Hippocampal formation (tissue), 2 donors: Measurements from ENCODE around the gene UTP3.
A peak's percentile ranks its signal among the peaks of the same experiment; 100 is the strongest.
"Not testable (repeated sequence)": the region's sequence is repeated elsewhere in the genome, so short reads cannot be mapped to it uniquely, and the experiment has no call there.

Source experiments
- DNase-seq, 2 donors: peaks; one replicate each; lab custom pipeline; 2025; lab: John Stamatoyannopoulos, UW

UTP3 gene

DNA sequence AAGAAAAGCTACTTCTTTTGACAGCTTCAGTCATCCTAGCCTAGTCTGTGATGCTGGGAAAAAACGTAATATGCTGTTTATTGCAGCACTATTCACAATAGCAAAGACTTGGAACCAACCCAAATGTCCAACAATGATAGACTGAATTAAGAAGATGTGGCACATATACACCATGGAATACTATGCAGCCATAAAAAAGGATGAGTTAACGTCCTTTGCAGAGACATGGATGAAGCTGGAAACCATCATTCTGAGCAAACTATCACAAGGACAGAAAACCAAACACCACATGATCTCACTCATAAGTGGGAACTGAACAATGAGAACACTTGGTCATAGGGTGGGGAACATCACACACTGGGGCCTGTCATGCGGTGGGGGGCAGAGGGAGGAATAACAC is 6.2 kb upstream of the UTP3 start:
- not testable (repeated sequence) for DNase-seq

DNA sequence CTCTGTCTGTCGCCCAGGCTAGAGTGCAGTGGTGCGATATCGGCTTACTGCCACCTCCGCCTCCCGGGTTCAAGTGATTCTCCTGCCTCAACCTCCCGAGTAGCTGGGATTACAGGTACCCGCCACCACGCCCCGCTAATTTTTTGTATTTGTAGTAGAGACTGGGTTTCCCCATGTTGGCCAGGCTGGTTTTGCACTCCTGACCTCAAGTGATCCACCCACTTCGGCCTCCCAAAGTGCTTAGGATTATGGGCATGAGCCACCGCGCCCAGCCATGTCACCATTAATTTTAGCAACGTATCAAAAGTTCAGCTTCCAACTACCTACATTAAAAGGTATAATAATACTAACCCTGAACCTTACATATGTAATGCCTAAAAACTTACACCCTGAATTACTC is 940 bp upstream of the UTP3 start:
- no peak for DNase-seq

DNA sequence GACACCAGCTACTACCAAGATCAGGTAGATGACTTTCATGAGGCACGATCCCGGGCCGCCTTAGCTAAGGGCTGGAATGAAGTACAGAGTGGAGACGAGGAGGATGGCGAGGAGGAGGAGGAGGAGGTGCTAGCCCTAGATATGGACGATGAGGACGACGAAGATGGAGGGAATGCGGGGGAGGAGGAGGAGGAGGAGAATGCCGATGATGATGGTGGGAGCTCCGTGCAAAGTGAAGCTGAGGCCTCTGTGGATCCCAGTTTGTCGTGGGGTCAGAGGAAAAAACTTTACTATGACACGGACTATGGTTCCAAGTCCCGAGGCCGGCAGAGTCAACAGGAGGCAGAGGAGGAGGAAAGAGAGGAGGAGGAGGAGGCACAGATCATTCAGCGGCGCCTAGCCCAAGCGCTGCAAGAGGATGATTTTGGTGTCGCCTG is 481 bp downstream of the UTP3 start:
- no peak for DNase-seq

DNA sequence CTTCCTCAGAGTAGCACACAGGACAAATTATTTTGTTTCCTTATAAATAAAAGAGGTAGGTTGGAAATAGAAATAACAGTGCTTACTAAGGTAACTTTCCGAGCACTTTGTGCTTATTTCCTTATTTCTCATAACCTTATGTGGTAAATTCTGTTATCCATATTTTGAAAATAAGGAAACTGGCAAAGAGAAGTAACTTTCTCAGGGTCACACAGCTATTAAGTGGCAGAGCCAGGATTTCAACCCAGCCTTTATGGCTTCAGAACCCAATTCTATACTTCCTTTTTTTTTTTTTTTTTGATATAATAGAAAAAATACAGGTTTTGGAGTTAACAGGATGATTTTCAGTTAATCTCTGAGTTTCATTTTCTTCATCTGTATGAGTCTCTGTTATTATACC is 3.3 kb downstream of the UTP3 start:
- no peak for DNase-seq

DNA sequence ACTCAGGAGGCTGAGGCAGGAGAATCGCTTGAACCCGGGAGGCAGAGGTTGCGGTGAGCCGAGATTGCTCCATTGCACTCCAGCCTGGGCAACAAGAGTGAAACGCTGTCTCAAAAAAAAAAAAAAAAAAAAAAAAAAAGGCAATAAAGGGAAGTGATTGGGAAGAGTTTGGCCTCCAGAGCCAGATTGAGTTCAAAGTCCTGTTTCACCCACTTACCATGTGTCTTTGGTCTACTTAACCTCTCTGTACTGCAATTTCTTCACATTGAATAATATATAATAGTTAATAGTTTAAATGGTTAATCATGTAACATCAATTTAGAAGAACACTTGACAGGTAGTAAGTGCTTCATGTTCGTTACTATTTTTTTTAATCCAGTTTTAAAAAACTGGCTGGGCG is 6.3 kb downstream of the UTP3 start:
- DNase-seq: not testable (repeated sequence)

DNA sequence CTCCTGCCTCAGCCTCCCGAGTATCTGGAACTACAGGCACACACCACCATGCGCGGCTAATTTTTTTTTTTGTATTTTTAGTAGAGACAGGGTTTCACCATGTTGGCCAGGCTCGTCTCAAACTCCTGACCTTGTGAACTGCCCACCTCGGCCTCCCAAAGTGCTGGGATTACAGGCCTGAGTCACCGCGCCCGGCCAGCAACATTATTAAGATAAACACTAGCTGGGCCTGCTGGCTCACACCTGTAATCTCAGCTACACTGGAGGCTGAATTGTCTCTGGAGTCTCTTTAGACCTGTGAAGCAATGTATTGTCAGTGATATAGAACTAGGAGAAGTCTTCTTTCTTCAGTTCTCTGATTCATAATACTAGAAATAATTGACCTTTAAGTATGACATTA is 10.1 kb downstream of the UTP3 start:
- not testable (repeated sequence) for DNase-seq

DNA sequence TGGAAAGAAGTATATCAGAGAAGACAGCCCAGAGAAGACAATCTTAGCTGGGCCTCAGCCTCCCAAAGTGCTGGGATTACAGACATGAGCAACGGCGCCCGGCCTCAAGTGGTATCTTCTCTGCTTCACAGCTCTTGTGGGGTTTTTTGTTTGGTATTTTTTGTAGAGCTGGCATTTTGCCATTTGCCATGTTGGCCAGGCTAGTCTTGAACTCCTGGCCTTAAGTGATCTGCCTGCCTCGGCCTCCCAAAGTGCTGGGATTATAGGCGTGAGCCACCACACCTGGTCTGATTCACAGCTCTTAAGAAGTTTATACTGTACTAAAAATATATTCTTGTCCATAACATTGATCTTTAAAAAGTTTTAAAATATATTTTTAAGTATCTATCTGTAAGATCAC is 12.4 kb downstream of the UTP3 start:
- no peak for DNase-seq

DNA sequence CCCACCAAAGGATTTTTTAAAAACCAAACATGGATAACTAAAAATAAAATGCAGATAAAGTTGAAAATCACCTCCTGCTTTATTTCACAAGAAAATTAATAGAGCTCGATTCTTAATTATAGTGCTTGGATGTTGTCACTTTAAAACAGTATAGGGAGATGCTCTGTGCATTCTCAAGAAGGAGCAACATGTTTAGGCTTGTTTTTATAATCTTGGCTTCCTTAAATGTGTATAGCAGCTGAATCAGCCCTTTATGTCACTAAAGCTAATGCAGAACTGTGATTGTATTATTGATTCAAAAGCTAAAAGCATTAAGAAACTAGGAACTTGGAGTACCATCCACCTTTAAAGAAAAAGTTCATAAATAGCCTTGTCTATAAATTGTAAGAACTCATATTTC is 12.9 kb downstream of the UTP3 start:
- no peak for DNase-seq

DNA sequence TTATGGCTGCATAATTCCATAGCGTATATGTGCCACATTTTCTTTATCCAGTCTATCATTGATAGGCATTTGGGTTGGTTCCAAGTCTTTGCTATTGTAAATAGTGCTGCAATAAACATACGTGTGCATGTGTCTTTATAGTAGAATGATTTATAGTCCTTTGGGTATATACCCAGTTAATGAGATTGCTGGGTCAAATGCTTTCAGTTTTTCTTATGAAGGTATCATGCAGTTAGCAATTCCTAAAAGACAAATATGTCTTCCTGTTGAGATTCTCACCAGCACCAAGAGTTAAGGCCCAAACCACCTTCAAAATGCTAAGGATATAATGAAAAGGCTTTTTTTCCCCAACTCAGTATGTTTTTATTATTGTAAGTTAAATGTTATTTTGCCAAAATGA is 14.3 kb downstream of the UTP3 start:
- DNase-seq: not testable (repeated sequence)

DNA sequence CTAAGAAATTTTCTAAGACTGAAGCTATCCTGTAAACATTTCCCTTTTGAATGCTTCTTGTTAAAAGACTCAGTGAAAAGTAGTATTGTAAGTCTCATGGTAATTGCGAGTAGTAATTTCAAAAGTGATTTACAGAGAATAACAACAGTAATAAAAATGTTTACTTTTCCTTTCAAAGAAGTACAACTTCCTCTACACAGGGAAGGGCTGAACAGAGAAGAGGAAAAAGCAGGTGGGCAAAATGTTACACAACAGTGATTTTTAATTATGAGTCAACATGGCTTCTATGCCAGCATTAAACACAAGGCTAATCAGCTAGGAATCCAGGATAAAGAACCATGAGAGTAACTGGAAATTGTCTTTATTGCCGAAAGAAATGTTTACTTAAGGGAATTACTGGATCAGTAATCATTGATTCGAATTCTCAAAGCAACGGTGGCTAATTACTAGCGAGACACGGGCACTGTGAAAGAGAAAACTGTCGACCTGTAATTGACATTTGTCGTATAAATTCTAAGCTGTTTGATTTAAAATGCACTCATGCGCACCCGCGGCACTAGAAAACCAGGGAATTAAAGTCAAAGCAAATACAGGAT is 15.4 kb downstream of the UTP3 start:
- DNase-seq: peak; percentile 17 to 54

DNA sequence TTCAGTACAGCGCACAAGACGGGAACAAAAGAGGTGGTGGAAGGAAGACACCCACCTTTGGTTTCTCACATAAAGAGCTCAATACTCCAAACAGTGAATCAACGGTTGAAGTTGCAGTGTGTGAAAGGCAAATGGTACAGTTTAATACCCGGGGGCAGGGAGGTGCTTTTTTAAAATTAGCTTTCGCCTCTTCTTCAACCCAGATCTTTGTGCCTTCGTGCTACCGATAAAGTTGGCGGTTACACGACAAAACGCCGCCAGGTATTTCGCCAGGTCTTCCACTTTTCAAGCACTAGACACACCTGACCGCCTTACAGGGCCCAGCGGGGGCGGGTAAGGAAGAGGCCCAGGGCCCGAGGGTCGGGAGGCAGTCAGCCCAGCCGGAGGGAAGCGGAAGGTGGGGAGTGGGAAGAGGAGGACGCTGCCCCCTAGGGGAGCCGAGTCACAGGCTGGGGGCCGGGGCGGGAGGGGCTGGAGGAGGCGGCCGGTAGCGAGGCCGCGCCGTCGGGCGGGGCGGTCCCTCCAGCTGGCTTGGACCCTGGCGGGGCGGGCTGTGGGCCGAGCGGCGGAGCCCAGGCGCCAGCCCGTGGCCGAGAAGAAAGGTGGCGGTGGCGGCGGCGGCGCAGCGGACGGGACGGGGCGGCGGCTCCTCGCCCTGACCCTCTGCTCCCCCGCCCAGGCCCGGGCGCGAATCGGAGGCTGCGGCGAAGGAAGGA is 16.0 kb downstream of the UTP3 start:
- DNase-seq: peak; percentile 52 to 72

DNA sequence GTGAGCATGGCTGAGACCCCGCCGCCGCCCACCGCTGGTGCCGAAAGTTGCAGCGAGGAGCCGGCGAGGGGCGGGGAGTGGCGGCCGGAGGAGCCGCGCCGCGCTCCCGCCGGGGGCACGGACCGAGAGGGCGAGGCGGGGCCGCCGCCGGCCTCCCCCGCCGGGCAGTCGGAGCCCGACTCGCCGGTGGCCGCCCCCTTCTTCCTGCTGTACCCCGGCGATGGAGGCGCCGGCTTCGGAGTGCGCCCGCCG is 16.5 kb downstream of the UTP3 start:
- no peak for DNase-seq

DNA sequence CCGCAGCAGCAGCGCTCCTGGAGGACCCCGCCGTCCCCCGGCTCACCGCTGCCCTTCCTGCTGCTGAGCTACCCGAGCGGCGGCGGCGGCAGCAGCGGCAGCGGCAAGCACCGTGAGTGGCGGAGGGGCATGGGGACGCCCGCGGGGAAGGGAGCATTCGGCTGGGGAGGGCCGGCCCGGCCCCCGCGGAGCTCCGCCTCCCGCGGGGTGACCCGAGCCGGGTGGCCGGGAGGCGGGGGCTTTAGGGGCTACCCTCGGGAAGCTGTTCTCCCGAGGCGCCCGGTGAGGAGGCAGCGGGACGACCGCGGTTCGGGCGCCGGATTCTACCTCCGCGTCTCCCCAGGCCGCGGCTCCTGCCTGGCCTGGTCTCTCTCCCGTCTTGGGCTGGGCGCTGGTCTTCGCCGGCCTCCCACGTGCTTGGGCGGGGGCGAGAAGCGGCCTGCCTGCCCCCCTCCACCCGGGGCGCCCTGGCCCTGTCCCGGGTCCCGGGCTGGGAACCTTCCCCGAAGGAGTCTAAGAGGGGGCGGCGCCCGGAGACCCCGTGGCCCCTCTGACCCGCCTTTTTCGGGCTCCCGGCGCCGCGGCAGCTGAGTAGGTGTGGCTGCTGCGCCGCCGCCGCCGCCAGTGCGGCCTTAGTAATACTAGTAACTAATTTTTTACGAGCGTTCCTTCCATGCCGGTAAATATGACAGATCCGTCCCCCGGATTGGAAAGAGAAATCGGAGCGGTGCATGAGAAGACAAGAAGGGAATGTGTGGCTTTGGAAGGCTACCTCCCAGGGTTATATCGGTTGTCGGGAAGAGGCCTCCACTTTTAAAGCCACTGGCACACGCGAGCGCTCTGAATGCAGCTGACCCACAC is 17.1 kb downstream of the UTP3 start:
- DNase-seq: peak; percentile 55 to 75

DNA sequence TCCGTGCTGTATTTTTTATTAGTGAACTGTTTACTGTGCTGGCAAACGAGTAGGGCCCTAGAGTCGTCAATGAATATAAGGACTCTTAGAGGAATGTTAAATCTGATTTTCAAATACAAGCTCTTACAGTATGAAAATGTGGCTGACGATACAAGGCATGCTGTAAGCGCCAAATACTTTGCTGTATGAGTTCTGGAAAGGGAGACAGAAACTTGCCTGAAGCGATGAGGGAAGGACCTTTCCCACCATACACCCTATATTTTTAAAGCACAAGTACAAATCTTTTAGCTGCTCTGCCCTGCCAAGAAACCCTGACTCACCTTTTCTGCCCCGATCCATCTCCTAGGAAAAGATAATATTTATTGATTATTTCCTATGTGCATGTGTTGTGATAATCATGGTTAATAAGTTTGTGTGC is 17.7 kb downstream of the UTP3 start:
- DNase-seq: no peak

DNA sequence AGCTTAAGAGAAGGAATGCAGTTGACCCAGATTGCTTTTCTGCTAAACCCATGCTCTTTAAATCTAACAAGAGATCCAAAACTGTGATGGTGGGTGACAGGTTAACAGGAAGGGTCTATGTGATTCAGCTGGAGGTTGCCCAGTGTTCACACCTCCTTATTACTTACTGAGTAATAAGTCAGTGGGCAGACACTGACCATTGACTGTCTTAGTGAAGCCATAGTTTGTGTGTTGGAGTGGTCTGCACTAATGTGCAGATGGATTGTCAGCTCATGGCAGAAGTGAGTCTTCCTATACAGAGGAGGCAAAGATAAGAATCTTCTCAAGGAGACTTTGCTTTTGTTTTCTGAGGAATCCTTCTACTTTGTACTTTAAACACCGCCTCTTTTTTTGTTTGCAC is 18.2 kb downstream of the UTP3 start:
- no peak for DNase-seq

DNA sequence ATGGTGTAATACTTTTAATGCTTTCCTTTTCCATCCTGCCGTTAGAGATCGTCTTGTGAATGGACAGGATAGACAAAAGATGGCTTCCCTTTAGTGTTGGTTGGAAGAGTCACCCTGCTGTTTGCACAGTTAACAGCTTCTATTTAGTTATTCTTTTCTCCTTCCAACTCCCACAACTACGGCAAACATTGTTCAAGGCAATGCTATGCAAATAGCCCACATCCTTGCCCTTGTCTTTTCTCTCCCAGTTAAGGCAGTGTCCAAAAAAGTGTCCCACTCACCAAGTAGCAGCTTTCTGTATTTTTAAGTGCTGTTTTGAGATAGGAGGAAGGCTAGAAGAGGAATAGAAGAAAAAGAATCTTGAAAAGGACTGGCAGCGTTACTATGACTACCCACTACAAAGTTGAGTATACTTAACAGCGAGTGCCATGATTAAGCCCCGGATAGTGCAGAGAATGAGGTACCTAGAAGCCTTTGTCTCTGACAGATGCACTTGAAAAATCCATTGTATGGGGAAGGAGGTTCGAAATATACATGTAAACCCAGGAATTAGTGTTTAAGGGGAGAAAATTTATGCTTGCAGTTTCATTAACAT is 21.4 kb downstream of the UTP3 start:
- no peak for DNase-seq

DNA sequence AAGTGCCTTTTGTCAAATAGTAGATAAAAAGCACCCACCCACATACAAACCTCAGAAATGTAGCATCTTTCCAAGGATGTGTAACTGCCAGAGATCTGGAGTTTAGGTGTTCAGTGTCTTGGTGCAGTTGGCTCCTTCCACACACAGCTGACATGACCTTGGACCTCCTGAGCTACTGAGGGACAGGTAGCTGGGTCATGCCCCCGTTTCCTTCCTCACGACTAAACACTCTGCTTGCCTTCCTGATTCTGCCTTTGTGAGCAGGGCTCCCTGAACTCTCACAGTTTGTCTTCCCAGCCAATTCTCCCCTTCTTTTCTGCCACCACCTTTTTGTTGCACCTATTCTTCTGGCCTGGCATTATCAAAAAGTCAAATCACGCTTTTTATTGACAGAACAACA is 23.3 kb downstream of the UTP3 start:
- DNase-seq: no peak

DNA sequence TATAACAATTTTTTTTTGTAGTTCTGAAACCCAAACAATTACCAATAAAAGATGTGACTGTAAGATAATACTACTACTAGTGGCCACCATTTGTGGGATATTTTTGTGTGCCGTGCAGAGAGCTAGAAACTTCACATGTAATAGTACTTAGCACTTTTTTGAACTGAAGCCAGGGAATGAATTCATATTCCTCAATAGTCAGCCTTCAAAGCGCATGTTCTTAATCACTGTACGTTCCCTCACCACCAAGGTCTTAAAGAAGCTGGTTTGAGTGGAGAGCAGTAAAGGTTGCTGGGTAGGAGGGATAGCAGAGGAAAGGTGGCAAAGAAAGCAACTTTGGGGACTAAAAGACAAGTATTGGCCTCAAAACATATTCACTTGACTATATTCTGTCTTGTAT is 23.8 kb downstream of the UTP3 start:
- DNase-seq: no peak

DNA sequence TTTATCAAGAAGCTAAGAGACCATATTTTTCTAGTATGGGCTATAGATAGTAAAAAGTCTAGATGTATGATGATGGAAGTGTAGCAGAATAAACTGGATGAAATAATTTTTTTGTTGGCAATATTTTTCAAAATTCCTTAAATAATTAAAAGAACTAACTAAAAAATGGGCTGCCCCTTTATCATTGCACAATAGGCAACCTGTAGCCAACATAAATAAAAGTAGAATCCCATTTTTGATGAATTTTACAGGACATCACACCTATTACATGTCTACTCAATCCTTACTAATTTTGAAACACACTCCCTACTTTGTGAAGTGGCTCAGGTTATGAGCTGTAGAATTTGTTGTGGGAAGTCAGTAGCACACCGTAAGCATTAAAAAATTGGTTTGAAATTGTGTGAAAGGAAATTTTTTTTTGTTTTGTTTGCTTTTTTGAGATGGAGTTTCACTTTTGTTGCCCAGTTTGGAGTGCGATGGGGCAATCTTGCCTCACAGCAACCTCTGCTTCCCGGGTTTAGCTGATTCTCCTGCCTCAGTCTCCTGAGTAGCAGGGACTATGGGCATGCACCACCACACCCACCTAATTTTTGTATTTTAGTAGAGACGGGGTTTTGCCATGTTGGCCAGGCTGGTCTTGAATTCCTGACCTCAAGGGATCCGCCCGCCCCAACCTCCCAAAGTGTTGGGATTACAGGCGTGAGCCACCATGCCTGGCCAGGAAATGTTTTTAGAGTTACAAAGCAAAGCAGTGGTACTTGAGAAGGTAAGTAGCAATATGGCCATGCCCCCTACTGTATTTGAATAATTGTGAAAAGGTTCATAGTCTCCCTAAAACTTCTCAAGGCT is 24.5 kb downstream of the UTP3 start:
- DNase-seq: no peak

DNA sequence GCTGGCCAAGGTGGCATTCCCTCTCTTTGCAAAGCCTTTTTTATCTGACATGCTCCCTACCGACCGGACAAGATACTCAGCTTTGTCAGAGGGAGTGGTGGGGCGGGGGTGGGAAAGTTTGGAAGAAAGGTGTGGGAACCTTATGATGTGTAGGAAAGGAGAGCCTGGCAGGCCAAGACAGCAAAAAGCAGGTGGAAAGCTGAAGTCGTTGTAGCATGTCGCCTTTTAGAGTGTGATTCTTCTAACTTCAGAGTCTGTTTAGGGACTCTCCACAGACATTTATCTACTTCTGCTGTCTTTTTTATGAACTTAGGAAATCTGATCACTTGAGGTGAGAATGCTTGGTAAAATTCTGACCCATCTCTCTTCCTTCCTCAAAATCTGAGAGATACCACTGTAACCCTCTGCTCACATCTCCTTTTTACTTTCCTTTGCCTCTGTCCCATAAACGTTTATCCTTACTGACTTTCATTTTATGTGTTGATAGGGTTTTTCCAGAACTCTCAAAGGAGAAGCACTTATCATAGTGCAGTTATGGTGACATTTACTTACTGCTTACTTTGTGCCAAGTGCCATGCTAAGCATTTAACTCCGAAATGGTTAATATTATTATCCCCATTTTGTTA is 25.2 kb downstream of the UTP3 start:
- DNase-seq: no peak

DNA sequence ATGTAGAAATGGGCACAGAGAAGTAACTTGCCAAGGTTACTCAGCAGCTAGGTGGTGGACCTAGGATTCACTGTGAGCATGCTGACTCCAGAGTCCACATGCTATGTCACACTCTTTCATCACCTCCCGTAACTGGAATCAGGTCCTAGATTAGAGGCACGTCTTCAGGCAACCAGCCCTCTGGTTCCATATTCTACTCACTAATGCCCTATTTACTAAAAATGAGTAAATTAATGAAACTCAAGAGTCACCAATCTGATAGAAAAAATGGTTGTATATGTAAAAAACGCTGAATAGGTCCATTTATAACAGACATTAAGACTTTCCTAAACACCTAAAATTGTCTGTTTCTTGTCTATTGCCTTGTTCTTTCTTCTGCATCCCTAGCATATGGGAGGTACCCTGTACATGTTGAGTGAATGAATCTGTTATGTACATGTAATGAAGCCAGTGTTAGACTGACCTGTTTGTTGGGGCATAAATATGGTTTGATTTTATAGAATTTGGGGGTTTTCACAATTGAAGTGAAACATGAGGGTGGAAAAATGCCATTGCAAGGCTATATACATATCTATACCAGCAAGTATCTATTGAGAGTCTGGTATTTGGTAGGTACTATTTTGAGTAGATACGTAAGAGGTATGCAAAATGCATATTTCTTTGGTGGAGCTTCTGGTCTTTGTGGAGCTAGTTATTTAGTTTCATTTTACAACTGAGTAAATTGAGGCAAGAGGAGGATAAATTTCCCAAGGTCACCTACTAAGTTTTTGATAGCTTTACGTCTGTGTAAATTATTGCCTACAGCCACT is 26.0 kb downstream of the UTP3 start:
- no peak for DNase-seq
